Activated B cell treated with CpG ODN at 0.5 μM for 24 hours (primary cell): ENCODE measurements around the gene HKDC1. TPM values are rescaled to one million over a fixed set of nuclear protein-coding genes. Genes with fewer than 3 reads are reported as not detected.

Source experiments
- ATAC-seq: fragments of 200-7000 bp; cut with Tn5 transposase; one replicate; pipeline ENCODE4 v1.10.0; 2021; ENCODE audit warnings: low read depth, mild to moderate bottlenecking, moderate library complexity
- CTCF ChIA-PET: fragments of 350-600 bp; sonication (Branson Sonifier 250); formaldehyde crosslinking; loops from one replicate; lab custom pipeline; 2021; ENCODE audit warnings: antibody characterized with exemption; lab: Charles Lee
- POLR2A ChIA-PET: fragments of 350-600 bp; sonication (Branson Sonifier 250); formaldehyde crosslinking; loops from one replicate; lab custom pipeline; 2021; ENCODE audit warnings: antibody characterized with exemption; lab: Charles Lee
- DNase-seq: peaks from one replicate; pipeline ENCODE4 v3.0.0; 2022
- H3K27ac Mint-ChIP-seq: one replicate; pipeline ENCODE4 v1.8.0; 2020; ENCODE audit warnings: mixed read lengths
- H3K27me3 Mint-ChIP-seq: one replicate; pipeline ENCODE4 v1.8.0; 2021; ENCODE audit warnings: mixed read lengths
- H3K36me3 Mint-ChIP-seq: one replicate; pipeline ENCODE4 v1.8.0; 2021; ENCODE audit warnings: low read depth, mixed read lengths
- H3K4me1 Mint-ChIP-seq: one replicate; pipeline ENCODE4 v1.8.0; 2021; ENCODE audit warnings: mixed read lengths
- H3K4me3 Mint-ChIP-seq: one replicate; pipeline ENCODE4 v1.8.0; 2020; ENCODE audit warnings: mild to moderate bottlenecking, mixed read lengths
- H3K9me3 Mint-ChIP-seq: one replicate; pipeline ENCODE4 v1.8.0; 2020; ENCODE audit warnings: mixed read lengths
- CTCF ChIP-seq: fragments of 200-600 bp; IDR thresholded peaks from one replicate; pipeline ENCODE4 v1.8.0; 2022; ENCODE audit warnings: antibody characterized with exemption, mild to moderate bottlenecking
- intact Hi-C: fragments of 100-400 bp; cut with micrococcal nuclease; formaldehyde crosslinking; loops from one replicate; pipeline ENCODE4 v1.15.1; 2024
- total RNA-seq: library from RNA; stranded (reverse); gene quantifications from 2 replicates; pipeline ENCODE4 v1.2.3, GENCODE V29; 2022

The HKDC1 gene
- total RNA-seq, 1 donor from 2014 or later: not detected

GRCh38 chr10:69311309-69311708 lies 91.2 kb downstream of the HKDC1 start:
- Mint-ChIP-seq H3K27me3 (no peaks in the 10 kb centered on the region), H3K4me3 (no peak overlapping the region), H3K36me3 (no peaks in the 10 kb centered on the region), H3K27ac (no peak overlapping the region), H3K4me1 (no peaks in the 10 kb centered on the region), H3K9me3 (no peaks in the 10 kb centered on the region)
- CTCF ChIA-PET: no interaction called here
- DNase-seq (no peak), ATAC-seq (no peak)
- intact Hi-C loops: no loop called here
- POLR2A ChIA-PET: no interaction called here
- no peak for TF ChIP-seq CTCF

GRCh38 chr10:69312528-69312927 lies 92.4 kb downstream of the HKDC1 start:
- H3K9me3 Mint-ChIP-seq: no peaks in the 10 kb centered on the region
- intact Hi-C loops: no loop called here
- no peaks in the 10 kb centered on the region for H3K36me3 Mint-ChIP-seq
- peaks cover 5% of the 10 kb centered on the region for H3K4me1 Mint-ChIP-seq
- H3K4me3 Mint-ChIP-seq: no peak overlapping the region
- CTCF ChIA-PET: no interaction called here
- no peak overlapping the region for H3K27ac Mint-ChIP-seq
- POLR2A ChIA-PET: no interaction called here
- ATAC-seq (no peak), DNase-seq (no peak)
- no peaks in the 10 kb centered on the region for H3K27me3 Mint-ChIP-seq
- no peak for TF ChIP-seq CTCF

GRCh38 chr10:69315100-69315542 lies 95.0 kb downstream of the HKDC1 start:
- no peaks in the 10 kb centered on the region for H3K9me3 Mint-ChIP-seq
- no peak overlapping the region for H3K4me3 Mint-ChIP-seq
- ChIA-PET CTCF (no interaction called here), POLR2A (no interaction called here)
- no peak overlapping the region for H3K27ac Mint-ChIP-seq
- no peak for TF ChIP-seq CTCF
- H3K4me1 Mint-ChIP-seq: peaks cover 20% of the 10 kb centered on the region
- no peak for ATAC-seq
- no peaks in the 10 kb centered on the region for H3K27me3 Mint-ChIP-seq
- DNase-seq: no peak
- intact Hi-C loops: loop anchor here (5.0 kb wide), 1 partner anchor 857 kb away; the partner anchor contains the start of gene SAR1A
- peaks cover 2% of the 10 kb centered on the region for H3K36me3 Mint-ChIP-seq

- DNase-seq (no peak), ATAC-seq (no peak)
- no peak for TF ChIP-seq CTCF
- ChIA-PET POLR2A (no interaction called here), CTCF (no interaction called here)
- H3K9me3 Mint-ChIP-seq: no peaks in the 10 kb centered on the region
- H3K27ac Mint-ChIP-seq: peak overlapping the region; percentile 38
- peaks cover 27% of the 10 kb centered on the region for H3K4me1 Mint-ChIP-seq
- no peak overlapping the region for H3K4me3 Mint-ChIP-seq
- H3K27me3 Mint-ChIP-seq: no peaks in the 10 kb centered on the region
- intact Hi-C loops: loop anchor here (5.0 kb wide), 1 partner anchor 857 kb away; the partner anchor contains the start of gene SAR1A
- H3K36me3 Mint-ChIP-seq: peaks cover 2% of the 10 kb centered on the region
Observed at GRCh38 chr10:69315610-69316312, 95.6 kb downstream of the HKDC1 start.

- intact Hi-C loops: loop anchor here (5.0 kb wide), 1 partner anchor 856 kb away; the partner anchor contains the start of gene SAR1A
- Mint-ChIP-seq H3K27me3 (no peaks in the 10 kb centered on the region), H3K27ac (no peak overlapping the region), H3K4me3 (no peak overlapping the region), H3K4me1 (peaks cover 32% of the 10 kb centered on the region), H3K36me3 (peaks cover 2% of the 10 kb centered on the region), H3K9me3 (no peaks in the 10 kb centered on the region)
- DNase-seq (no peak), ATAC-seq (no peak)
- CTCF ChIA-PET: interaction anchor here (0.7 to 2.0 kb wide), 2 partner anchors 11 to 76 kb away, joined by 3 to 8 read pairs; no protein-coding TSS in a partner anchor
- POLR2A ChIA-PET: interaction anchor here (1.4 to 3.6 kb wide), 3 partner anchors 12 to 92 kb away, joined by 6 to 35 read pairs (median 12); no protein-coding TSS in a partner anchor
- no peak for TF ChIP-seq CTCF
Observed at GRCh38 chr10:69316313-69317059, 96.4 kb downstream of the HKDC1 start.
